CD4-positive, alpha-beta T cell (primary cell): ENCODE data around the gene PRKCQ. TPM values are rescaled to one million over a fixed set of nuclear protein-coding genes. Genes with fewer than 3 reads are reported as not detected.

Experiments used
- ATAC-seq: fragments of 200-7000 bp; cut with Tn5 transposase; one replicate; pipeline ENCODE4 v1.10.0; 2022; ENCODE audit warnings: mild to moderate bottlenecking; ENCODE audit not compliant: poor library complexity
- CTCF ChIA-PET: fragments of 350-600 bp; sonication (Branson Sonifier 250); formaldehyde crosslinking; loops from one replicate; lab custom pipeline; 2021; ENCODE audit warnings: antibody characterized with exemption, inconsistent platforms; lab: Charles Lee
- POLR2A ChIA-PET: fragments of 350-600 bp; sonication (Branson Sonifier 250); formaldehyde crosslinking; loops from one replicate; lab custom pipeline; 2021; ENCODE audit warnings: antibody characterized with exemption, inconsistent platforms; lab: Charles Lee
- DNase-seq, 14 experiments: peaks; one replicate each; pipeline ENCODE4 v3.0.0-alpha.2; 2013 to 2020; ENCODE audit warnings: mixed read lengths in 2 of 14
- H3K27ac ChIP-seq, 2 donors: one replicate each; pipeline versions ENCODE4 v1.5.1 to v1.7.0; 2013; ENCODE audit warnings: low read length in 2 of 2, low read depth in 1 of 2, mild to moderate bottlenecking in 1 of 2
- H3K27me3 ChIP-seq, 2 experiments: 1 replicate in 1 of 2; 2 replicates in 1 of 2; pipeline versions ENCODE4 v1.6.1 to v1.7.0; 2013; ENCODE audit warnings: low read length in 2 of 2, control low read depth in 1 of 2, mild to moderate bottlenecking in 1 of 2, moderate library complexity in 1 of 2; ENCODE audit not compliant: insufficient read depth in 2 of 2, control insufficient read depth in 1 of 2
- H3K36me3 ChIP-seq: one replicate; pipeline ENCODE4 v1.6.1; 2013; ENCODE audit warnings: low read length, control low read depth; ENCODE audit not compliant: insufficient read depth
- H3K4me1 ChIP-seq: one replicate; pipeline ENCODE4 v1.6.1; 2013; ENCODE audit warnings: low read length, control low read depth; ENCODE audit not compliant: insufficient read depth
- H3K4me3 ChIP-seq: one replicate; pipeline ENCODE4 v1.5.1; 2013; ENCODE audit warnings: mild to moderate bottlenecking, low read length, moderate library complexity
- H3K9me3 ChIP-seq, 2 experiments: 1 replicate in 1 of 2; 2 replicates in 1 of 2; pipeline versions ENCODE4 v1.6.1 to v1.7.0; 2013; ENCODE audit warnings: low read length in 2 of 2, mild to moderate bottlenecking in 2 of 2, control low read depth in 1 of 2, moderate library complexity in 1 of 2; ENCODE audit not compliant: control insufficient read depth in 1 of 2, insufficient read depth in 1 of 2
- H3K27ac Mint-ChIP-seq: one replicate; pipeline ENCODE4 v1.8.0; 2020; ENCODE audit warnings: mixed read lengths
- H3K27me3 Mint-ChIP-seq: one replicate; pipeline ENCODE4 v1.8.0; 2021; ENCODE audit warnings: mixed read lengths
- H3K36me3 Mint-ChIP-seq: one replicate; pipeline ENCODE4 v1.8.0; 2021; ENCODE audit warnings: low read depth, mixed read lengths
- H3K4me1 Mint-ChIP-seq: one replicate; pipeline ENCODE4 v1.8.0; 2021; ENCODE audit warnings: low read depth, mixed read lengths
- H3K4me3 Mint-ChIP-seq: one replicate; pipeline ENCODE4 v1.8.0; 2020; ENCODE audit warnings: mild to moderate bottlenecking, mixed read lengths
- H3K9me3 Mint-ChIP-seq: one replicate; pipeline ENCODE4 v1.8.0; 2020; ENCODE audit warnings: mixed read lengths
- CTCF ChIP-seq: fragments of 200-600 bp; IDR thresholded peaks from one replicate; pipeline ENCODE4 v1.8.0; 2022; ENCODE audit warnings: antibody characterized with exemption, mild to moderate bottlenecking
- intact Hi-C, 2 experiments: fragments of 100-400 bp; cut with DNase I in 1 of 2; cut with micrococcal nuclease in 1 of 2; formaldehyde crosslinking; loops; one replicate each; pipeline versions ENCODE4 v1.15.1 to v1.9.0; 2023 to 2025; cut with DNase I, micrococcal nuclease
- total RNA-seq, 174 experiments: library from RNA in 2 of 174; stranded (reverse) in 2 of 174; gene quantifications; one replicate each; pipeline ENCODE4 v1.2.3 and lab custom pipeline; 2021 to 2026

PRKCQ gene
- total RNA-seq, 2 experiments from 2014 or later = 43.4 to 43.9 TPM

GRCh38 chr10:6569259-6569658, 10.8 kb downstream of the PRKCQ start:
- ChIA-PET CTCF (no interaction called here), POLR2A (interaction anchor here (0.6 to 2.8 kb wide), 3 partner anchors 26 to 39 kb away, joined by 3 to 10 read pairs (median 6); no protein-coding TSS in a partner anchor)
- Mint-ChIP-seq H3K36me3 (peaks cover 42% of the 10 kb centered on the region), H3K27ac (peak overlapping the region; percentile 61), H3K4me1 (peaks cover 93% of the 10 kb centered on the region), H3K9me3 (no peaks in the 10 kb centered on the region), H3K27me3 (no peaks in the 10 kb centered on the region), H3K4me3 (peak overlapping the region; percentile 54)
- Histone ChIP-seq H3K27ac (no peak overlapping the region), H3K9me3 (no peaks in the 10 kb centered on the region), H3K4me3 (no peak overlapping the region), H3K4me1 (peaks cover 75% of the 10 kb centered on the region), H3K27me3 (no peaks in the 10 kb centered on the region), H3K36me3 (peaks cover 40% of the 10 kb centered on the region)
- ATAC-seq = no peak
- DNase-seq = no peak
- TF ChIP-seq CTCF = no peak
- intact Hi-C loops = no loop called here

- Mint-ChIP-seq H3K9me3 (no peaks in the 10 kb centered on the region), H3K36me3 (peaks cover 42% of the 10 kb centered on the region), H3K4me3 (no peak overlapping the region), H3K27me3 (no peaks in the 10 kb centered on the region), H3K4me1 (peaks cover 93% of the 10 kb centered on the region), H3K27ac (peak overlapping the region; percentile 81)
- Histone ChIP-seq H3K4me1 (peaks cover 77% of the 10 kb centered on the region), H3K36me3 (peaks cover 34% of the 10 kb centered on the region), H3K27me3 (no peaks in the 10 kb centered on the region), H3K4me3 (no peak overlapping the region), H3K27ac (no peak overlapping the region), H3K9me3 (no peaks in the 10 kb centered on the region)
- CTCF ChIA-PET = interaction anchor here (1.3 kb wide), 1 partner anchor 13 kb away, joined by 3 read pairs; the partner anchor contains the start of gene PRKCQ
- TF ChIP-seq CTCF = no peak
- ATAC-seq = no peak
- POLR2A ChIA-PET = interaction anchor here (0.6 to 2.8 kb wide), 6 partner anchors 10 to 51 kb away, joined by 3 to 10 read pairs (median 7); no protein-coding TSS in a partner anchor
- intact Hi-C loops = no loop called here
- DNase-seq = peak in 1 of 14 experiments; percentile 8
These were observed 12.2 kb downstream of the PRKCQ start for GRCh38 chr10:6567884-6568283.

- intact Hi-C loops = no loop called here
- peaks cover 81% of the 10 kb centered on the region for H3K4me1 ChIP-seq
These were observed 12.8 kb downstream of the PRKCQ start for GRCh38 chr10:6567203-6567703.

More at GRCh38 chr10:6567203-6567703, 12.8 kb downstream of the PRKCQ start:
- H3K27me3 Mint-ChIP-seq = no peaks in the 10 kb centered on the region
- no peaks in the 10 kb centered on the region for H3K9me3 Mint-ChIP-seq
- H3K27ac Mint-ChIP-seq = peak overlapping the region; percentile 81
- Histone ChIP-seq H3K27me3 (no peaks in the 10 kb centered on the region), H3K27ac (no peak overlapping the region), H3K36me3 (peaks cover 36% of the 10 kb centered on the region), H3K9me3 (no peaks in the 10 kb centered on the region), H3K4me3 (no peak overlapping the region)
- DNase-seq (no peak), ATAC-seq (no peak)
- ChIA-PET CTCF (interaction anchor here (1.3 kb wide), 1 partner anchor 13 kb away, joined by 3 read pairs; the partner anchor contains the start of gene PRKCQ), POLR2A (interaction anchor here (0.6 to 2.8 kb wide), 10 partner anchors 9 to 50 kb away, joined by 3 to 10 read pairs (median 5); no protein-coding TSS in a partner anchor)
- H3K36me3 Mint-ChIP-seq = peaks cover 38% of the 10 kb centered on the region
- H3K4me3 Mint-ChIP-seq = no peak overlapping the region
- no peak for TF ChIP-seq CTCF
- peaks cover 93% of the 10 kb centered on the region for H3K4me1 Mint-ChIP-seq
